Fibroblast of skin of scalp (primary cell): Measurements from ENCODE around the gene MELTF.

Experiments
- DNase-seq: peaks from one replicate; pipeline ENCODE4 v3.0.0-alpha.2; 2013

Gene MELTF

DNA sequence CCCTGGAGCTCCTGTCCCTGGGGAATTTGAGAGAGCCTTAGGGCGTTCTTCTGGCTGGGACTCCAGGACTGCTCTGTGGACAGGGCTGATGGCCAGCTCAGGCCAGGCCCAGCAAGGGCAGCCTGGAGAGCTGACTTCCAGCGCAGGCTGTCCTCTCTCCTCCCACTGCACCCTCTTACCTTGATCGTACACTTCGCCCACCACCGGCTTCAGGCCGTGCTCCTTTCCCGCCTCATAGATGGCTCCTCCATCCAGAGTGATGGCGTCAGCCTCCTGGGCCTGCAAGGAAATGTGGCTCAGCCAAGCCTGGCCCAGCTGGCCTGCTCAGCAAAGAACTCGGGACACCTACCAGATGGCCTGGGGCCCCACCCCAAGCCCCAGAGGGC lies 3.1 kb downstream of the MELTF start:
- DNase-seq = no peak

GRCh38 chr3:197025736-197026480 lies 3.7 kb downstream of the MELTF start:
- DNase-seq = no peak

- no peak for DNase-seq
Measured at GRCh38 chr3:197024881-197025735, 4.5 kb downstream of the MELTF start.

GRCh38 chr3:197023998-197024651 lies 5.5 kb downstream of the MELTF start:
- no peak for DNase-seq

GRCh38 chr3:197023241-197023997 lies 6.2 kb downstream of the MELTF start:
- DNase-seq = no peak

DNA sequence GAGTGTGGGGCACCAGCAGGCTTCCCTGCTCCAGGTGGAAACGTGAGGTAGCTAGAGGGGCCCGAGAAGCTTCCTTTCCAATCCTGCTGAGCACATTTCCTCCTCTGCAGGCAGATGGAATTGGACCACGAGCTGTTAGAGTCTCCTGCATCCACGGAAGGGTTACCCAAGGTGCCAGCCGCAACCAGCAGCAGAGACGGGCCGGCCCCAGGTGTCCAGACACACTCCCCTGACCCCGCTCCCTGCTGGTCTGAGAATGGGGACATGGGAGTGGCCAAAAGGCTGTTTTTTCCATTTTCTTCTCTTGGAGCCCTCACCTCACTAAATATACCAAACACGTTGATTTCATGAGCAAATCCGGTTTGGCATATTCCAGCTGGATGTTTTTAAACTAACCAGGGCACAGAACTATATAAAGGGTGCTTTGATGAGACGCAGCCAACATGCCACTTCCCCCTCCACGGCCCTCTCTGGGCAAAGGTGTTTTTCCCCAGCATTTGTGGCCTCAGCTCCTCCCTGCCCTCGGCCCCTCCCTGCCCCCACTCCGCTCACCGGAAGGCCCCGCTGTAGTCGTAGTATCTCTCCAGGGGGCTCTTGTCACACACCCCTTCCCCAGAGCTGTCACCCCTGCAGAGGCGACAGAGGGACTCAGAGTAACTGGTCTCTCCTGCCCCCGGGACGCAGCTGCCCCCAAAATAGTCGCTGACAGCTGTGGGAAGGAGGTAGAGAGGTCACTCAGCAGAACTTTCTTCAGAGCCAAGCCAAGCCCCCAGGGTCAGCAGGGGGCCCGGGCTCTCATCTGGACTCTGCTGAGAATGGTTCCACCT lies 7.0 kb downstream of the MELTF start:
- no peak for DNase-seq

DNA sequence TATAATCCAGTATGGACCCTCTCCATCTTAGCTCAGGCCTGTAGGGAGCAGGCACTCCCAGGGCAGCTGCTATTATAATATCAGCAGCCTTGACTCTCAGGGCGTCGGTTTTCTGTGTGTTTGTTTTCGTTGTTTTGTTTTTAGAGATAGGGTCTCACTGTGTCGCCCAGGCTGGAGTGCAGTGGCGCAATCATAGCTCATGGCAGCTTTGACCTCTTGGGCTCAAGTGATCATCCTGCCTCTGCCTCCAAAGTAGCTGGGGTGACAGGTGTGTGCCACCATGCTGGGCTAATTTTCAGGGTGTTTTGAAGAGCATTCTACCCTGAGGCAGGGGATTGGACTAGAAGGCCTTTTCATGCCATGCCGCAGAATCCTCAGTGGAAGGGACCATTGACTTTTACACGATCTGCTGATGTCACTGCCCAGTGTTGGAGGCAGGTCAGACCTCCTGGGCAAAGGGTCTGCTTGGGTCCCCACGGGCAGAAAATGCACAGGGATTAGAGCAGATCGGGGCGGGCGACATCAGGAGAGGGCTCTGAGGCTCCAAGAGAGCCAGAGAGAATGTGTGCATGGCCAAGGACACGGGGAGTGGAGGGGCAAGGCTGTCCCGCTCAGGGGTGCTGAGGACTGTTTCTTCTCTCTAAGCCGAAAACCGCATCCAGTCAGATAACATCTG lies 7.8 kb downstream of the MELTF start:
- no peak for DNase-seq

- no peak for DNase-seq
Measured at GRCh38 chr3:197021231-197021630, 8.4 kb downstream of the MELTF start.

- DNase-seq = no peak
Measured at GRCh38 chr3:197019535-197019934, 10.1 kb downstream of the MELTF start.

DNA sequence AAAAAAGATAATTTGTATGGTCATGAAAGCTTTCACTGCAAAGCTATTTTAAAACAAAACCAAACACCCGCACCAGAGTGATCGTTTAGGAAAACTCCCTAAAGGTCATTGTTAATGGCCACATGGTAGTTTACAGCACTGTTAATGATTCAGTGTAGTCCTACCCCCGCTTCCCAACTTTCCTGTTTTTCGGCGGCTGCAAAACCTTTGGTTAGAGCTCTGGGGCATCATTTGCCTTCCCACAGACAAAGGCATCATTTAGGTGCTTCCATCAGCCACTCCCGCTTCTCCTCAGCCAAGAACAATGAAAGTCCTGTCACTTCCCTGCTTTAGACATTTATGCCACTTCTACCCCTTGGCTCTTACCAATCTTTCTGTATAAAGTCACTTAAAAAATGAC lies 10.6 kb downstream of the MELTF start:
- DNase-seq = no peak

- no peak for DNase-seq
Measured at GRCh38 chr3:197017003-197017402, 12.6 kb downstream of the MELTF start.

GRCh38 chr3:197015790-197016736 lies 13.6 kb downstream of the MELTF start:
- no peak for DNase-seq

DNA sequence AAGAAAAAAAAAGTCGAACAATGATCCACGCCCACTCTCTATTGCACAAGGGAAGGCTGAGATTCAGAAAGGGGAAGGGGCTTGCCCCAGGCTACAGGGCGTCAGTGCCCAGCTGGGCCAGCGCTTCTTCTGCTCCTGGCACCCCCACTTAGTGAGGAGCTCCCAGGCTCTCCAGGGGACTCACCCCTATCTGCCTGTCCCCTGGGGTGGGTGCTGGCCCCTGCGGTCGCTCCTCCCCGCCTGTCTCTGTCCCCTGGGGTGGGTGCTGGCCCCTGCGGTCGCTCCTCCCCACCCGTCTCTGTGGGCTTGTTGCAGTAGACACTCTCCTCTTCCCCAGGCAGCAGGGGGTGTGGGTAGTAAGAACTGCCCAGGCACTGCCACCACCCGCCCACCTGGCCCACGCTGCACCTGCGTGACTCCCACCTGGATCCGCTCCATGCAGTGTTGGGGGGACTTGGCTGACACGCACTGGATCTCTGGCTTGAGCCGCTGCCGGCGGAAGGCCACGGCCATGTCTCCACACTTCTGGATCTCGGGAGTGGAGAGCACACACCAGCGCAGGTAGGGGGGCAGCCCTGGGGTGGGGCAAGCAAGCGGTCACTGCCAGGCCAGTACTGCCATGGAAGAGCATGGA lies 14.6 kb downstream of the MELTF start:
- no peak for DNase-seq

GRCh38 chr3:197014024-197014423 lies 15.6 kb downstream of the MELTF start:
- DNase-seq = no peak

DNA sequence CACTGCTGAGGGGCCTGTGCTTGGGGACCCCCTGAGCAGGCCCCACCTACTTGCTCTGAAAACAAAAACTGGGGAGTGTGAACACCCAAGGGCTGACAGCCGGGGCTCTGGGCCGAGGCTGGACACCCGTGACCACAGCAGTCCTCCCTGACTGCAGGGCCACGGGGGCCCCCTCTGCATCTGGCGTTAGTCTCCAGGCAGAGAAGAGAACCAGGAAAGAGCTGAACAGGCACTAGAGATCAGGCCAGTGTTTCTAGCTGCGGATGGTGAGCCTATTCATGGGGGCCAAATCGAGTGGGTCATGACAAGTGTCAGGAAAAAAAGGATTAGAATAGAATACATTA lies 17.1 kb downstream of the MELTF start:
- no peak for DNase-seq

DNA sequence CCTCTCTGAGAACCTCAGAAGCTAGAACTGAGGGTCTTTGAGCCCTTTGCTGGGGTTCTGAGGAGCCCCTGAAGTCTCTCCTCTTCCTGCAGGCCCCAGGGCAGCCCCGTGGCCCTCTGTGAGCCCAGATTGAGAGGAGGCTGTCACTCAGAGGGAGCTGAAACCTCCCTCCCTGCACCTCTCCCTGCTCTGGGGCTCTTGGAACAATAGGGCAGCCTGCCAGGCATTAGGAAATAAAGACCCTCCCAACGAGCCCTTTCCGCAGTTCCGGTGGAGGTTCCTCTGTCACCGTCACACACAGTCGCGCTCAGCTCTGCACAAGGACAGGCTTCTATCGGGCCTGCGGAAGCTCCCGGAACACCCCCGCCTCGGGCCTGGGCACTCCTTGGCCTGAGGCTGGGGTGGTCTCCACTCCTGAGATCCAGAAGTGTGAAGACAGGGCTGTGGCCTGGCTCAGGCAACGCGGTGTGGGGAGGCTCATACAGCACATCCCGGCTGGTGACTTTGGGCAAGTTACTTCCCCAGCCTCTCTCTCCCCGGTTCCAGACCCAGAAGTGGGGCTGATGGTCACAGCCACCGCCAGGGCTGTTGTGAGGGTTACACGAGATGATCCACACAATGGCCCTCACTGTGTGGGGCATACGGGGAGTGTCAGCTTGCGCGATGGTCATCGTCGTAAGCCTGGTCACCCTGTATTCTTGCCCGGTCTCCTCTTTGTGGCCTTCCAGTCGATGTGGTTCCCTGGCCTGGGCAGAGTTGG lies 17.7 kb downstream of the MELTF start:
- no peak for DNase-seq

DNA sequence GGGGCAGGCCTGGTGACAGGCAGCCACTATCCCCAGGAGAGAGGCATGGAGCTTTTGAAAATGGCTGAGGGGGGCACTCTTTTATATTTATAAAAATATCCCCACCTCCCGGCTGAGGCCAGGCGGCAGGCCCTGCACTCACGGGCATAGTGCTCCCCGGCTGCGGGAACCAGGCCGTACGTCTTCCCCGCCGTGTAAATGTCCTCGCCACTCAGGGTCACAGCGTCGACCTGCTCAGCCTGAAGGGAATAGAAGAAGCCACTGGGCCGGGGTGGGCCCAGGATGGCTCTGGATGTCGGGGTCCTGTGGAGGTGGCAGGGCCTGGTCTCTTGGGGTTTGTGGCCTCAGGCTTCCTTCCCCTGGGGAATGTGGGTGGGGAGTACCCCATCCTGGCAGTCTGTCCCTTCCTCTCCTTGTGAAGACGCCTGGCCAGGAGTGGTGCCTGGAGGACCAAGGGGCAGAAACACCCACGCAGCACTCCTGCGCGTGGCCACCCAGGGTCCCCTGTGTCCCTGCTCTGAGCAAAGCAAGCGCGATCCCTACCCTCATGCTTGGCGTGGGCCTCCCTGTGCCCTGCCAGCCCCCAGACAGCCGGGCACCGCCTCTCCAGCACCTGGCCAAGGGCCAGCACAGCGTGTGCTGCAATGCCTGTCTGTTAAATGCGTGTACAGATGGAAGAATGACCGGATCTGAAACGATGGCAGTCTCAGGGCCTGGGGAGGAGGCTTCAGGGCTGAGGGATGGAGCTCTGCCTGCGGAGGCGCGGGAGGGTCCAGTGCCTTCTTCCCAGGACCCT lies 18.9 kb downstream of the MELTF start:
- DNase-seq = no peak

DNA sequence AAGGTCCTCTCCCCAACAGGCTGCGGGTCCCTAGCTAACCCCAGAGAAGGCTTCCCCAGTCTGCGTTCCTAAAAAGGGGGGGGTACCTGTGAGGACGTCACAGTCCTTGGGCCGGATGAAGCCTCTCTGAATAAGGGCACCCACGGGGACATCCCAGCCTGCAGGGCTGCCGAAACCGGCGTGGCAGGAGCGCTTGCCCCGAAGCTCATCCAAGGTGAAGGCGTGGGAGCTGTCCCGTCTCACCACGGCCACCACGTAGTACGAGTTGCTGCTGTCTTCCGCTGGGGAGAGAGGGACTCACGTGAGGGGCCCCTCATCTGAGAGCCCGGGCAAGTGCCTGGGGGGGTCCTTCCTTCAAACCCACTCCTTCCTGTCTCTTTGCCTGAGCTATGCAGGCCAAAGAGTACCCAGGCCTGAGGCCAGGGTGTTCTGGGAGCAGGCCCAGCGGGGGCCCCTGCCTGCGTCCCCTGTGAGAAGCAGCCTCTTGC lies 20.0 kb downstream of the MELTF start:
- no peak for DNase-seq
